ENCODE measurements around the gene REV3L.

REV3L gene

DNA sequence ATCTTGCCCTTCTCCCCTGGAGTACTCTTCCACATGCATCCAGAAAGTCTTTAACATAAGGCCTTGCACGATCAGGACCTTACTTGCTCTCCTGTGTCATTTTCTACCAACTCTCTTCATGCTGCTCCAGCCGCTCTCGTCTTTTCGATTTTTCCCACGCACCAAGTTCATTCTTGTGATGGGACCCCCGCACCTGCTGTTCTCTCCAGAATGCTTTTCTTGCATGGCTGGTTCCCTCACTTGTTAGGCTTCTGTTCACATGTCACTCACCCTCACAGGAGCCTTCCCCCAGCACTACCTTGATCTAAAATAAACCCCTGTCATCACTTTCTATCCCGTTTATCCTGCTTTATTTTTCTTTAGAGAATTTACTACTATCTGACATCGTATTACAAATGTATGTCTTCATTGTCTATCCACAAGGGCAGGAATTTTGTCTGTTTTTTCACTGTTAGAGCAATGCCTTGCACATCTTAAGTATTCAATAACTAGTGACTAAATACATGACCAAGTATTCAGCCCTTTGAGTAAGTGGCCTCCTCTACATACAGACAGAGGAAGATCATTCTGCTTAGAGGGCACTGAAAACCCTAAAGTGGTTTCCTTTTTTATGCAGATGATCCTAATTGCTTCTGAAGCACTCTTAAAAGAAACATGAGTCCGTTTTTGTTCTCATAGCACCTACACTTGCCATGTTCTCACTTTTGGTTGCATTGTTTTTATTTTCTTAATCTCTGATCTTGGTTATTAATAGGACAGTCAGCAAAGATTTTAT, 228.8 kb downstream of the REV3L start:
- DNase-seq = no peak

DNA sequence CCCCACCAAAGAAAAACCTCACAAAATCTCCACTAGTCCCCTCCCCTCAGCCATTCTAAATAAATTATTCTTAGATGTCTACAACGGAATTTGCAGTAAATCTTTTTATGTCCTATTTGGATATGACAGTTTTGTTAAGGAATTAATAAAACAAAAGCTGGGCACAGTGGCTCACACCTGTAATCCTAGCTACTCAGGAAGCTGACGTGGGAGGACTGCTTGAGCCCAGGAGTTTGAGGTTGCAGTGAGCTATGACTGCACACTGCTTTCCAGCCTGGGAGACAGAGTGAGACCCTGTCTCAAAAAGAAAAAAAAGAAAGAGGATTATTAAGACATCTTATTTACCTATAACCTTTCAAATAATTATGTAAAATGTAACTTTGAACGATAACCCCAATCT, 230.3 kb downstream of the REV3L start:
- no peak for DNase-seq

DNA sequence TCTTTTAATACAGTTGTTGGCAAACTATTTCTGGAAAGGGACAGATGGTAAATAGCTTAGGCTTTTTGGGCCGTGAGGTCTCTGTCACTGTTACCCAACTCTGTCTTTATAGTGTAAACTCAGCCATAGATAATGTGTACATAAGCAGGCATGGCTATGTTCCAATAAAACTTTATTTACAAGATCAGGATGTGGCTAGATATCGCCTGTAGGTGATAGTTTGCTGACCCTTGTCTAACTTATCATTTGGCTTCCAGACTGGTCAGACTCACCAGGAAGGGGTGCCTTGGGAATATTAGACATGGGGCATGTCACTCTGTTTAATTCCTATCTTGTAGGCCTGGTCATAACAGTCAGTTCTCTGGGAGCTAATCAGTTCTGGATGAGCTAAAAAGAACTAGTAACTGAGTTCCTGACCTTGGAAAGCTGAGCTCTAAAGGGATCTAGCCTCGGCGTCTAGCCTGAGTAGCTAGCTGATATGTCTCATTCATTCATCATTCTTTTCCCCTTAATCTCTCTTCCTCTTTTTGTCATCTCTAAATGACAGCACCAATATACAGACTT, 232.1 kb downstream of the REV3L start:
- DNase-seq = no peak
